HepG2 (cell line): ENCODE measurements around the gene CTNNBL1. TPM values are rescaled to one million over a fixed set of nuclear protein-coding genes. Genes with fewer than 3 reads are reported as not detected.

Experiments used
- ATAC-seq: fragments of 200-7000 bp; cut with Tn5 transposase; 3 replicates; pipeline ENCODE4 v1.9.1; 2020; ENCODE audit warnings: mild to moderate bottlenecking, moderate library complexity
- BruUV-seq: library from RNA; stranded (reverse); fragments of 400-500 nt; replicated peaks from 2 replicates; lab custom pipeline; 2021; lab: Mats Ljungman, UMichigan
- CTCF ChIA-PET: fragments of 300-600 bp; formaldehyde crosslinking; extraction: SDS; loops from one replicate; lab custom pipeline; 2021; ENCODE audit warnings: low total read pairs, inconsistent platforms, low intra/inter-chr PET ratio; lab: Yijun Ruan, JAX
- POLR2A ChIA-PET: fragments of 350-600 bp; sonication (Branson Sonifier 250); formaldehyde crosslinking; loops from one replicate; lab custom pipeline; 2020; ENCODE audit warnings: antibody characterized with exemption, inconsistent platforms; lab: Yijun Ruan, JAX
- DNase-seq: peaks from one replicate; pipeline ENCODE4 v3.0.0-alpha.2; 2015; ENCODE audit warnings: low spot score
- FAIRE-seq: peaks from 3 replicates; lab custom pipeline; 2011; peaks lifted over from hg19 to GRCh38; lab: Jason Lieb, UNC
- H2AFZ ChIP-seq: one replicate; pipeline ENCODE4 v1.6.1; 2011; ENCODE audit warnings: low read length, inconsistent platforms
- H3K27ac ChIP-seq: fragments of 300-600 bp; 3 replicates; pipeline ENCODE4 v1.8.0; 2011; ENCODE audit warnings: mixed run types, mild to moderate bottlenecking, mixed read lengths, low read length, inconsistent platforms; ENCODE audit not compliant: insufficient read depth; ENCODE audit errors: extremely low read length
- H3K27me3 ChIP-seq, 2 experiments: fragments of 200-600 bp in 1 of 2; 2 replicates in 1 of 2; 3 replicates in 1 of 2; pipeline versions ENCODE4 v1.6.0 to v1.8.0; 2011; ENCODE audit warnings: low read length in 2 of 2, mild to moderate bottlenecking in 2 of 2, moderate library complexity in 2 of 2, inconsistent platforms in 1 of 2; ENCODE audit not compliant: insufficient read depth in 2 of 2, control insufficient read depth in 1 of 2
- H3K36me3 ChIP-seq, 2 experiments: fragments of 200-600 bp in 1 of 2; replicated peaks in 1 of 2; 2 replicates in 1 of 2; 3 replicates in 1 of 2; pipeline versions ENCODE4 v1.5.1 to v1.8.0; 2011; ENCODE audit warnings: low read length in 2 of 2, inconsistent platforms in 1 of 2; ENCODE audit not compliant: insufficient read depth in 2 of 2, control insufficient read depth in 1 of 2
- H3K4me1 ChIP-seq: 2 replicates; pipeline ENCODE4 v1.5.1; 2012; ENCODE audit warnings: low read length, inconsistent platforms; ENCODE audit not compliant: insufficient read depth
- H3K4me2 ChIP-seq: 2 replicates; pipeline ENCODE4 v1.6.0; 2011; ENCODE audit warnings: low read depth, low read length, inconsistent platforms
- H3K4me3 ChIP-seq, 3 experiments: fragments of 200-600 bp in 1 of 3; sonication (generic), shearing (Covaris generic) in 1 of 3; replicated peaks in 1 of 3; 2 replicates each; pipeline ENCODE4 v1.5.1; 2011 to 2016; ENCODE audit warnings: low read length in 3 of 3, inconsistent platforms in 2 of 3, low read depth in 2 of 3, mild to moderate bottlenecking in 2 of 3, control low read depth in 1 of 3, mixed read lengths in 1 of 3; ENCODE audit not compliant: insufficient read depth in 1 of 3
- H3K79me2 ChIP-seq: one replicate; pipeline ENCODE4 v1.6.1; 2011; ENCODE audit warnings: low read length, inconsistent platforms; ENCODE audit not compliant: insufficient read depth
- H3K9ac ChIP-seq: 2 replicates; pipeline ENCODE4 v1.6.0; 2011; ENCODE audit warnings: mild to moderate bottlenecking, low read depth, low read length, inconsistent platforms; ENCODE audit not compliant: insufficient read depth
- H3K9me3 ChIP-seq: 2 replicates; pipeline ENCODE4 v1.5.1; 2012; ENCODE audit warnings: mild to moderate bottlenecking, low read length
- H4K20me1 ChIP-seq: 2 replicates; pipeline ENCODE4 v1.6.0; 2011; ENCODE audit warnings: inconsistent platforms, mild to moderate bottlenecking, low read length, moderate library complexity; ENCODE audit not compliant: insufficient read depth
- ATF7 ChIP-seq, 2 experiments: fragments of 450-650 bp in 1 of 2; sonication (generic) in 1 of 2; formaldehyde crosslinking in 1 of 2; IDR thresholded peaks; 2 replicates each; pipeline versions ENCODE4 v1.4.0 to v1.6.1; 2016 to 2020; ENCODE audit warnings: antibody characterized with exemption in 1 of 2, mild to moderate bottlenecking in 1 of 2, missing genetic modification reagents in 1 of 2
- HBP1 ChIP-seq: IDR thresholded peaks from 2 replicates; pipeline ENCODE4 v1.6.1; 2016; ENCODE audit warnings: low read depth, control low read depth
- MEIS2 ChIP-seq: sonication (generic); formaldehyde crosslinking; IDR thresholded peaks from 2 replicates; pipeline ENCODE4 v1.9.0; 2021; ENCODE audit warnings: mild to moderate bottlenecking, missing genetic modification reagents
- TBL1XR1 ChIP-seq: fragments of 150-350 bp; IDR thresholded peaks from 2 replicates; pipeline ENCODE4 v1.6.1; 2014; ENCODE audit warnings: borderline replicate concordance, low read length; ENCODE audit not compliant: partially characterized antibody
- ZFP36 ChIP-seq: fragments of 150-350 bp; IDR thresholded peaks from 2 replicates; pipeline ENCODE4 v1.6.1; 2018; ENCODE audit warnings: borderline replicate concordance, low read length, low read depth; ENCODE audit not compliant: partially characterized antibody
- ZNF430 ChIP-seq: sonication (generic); formaldehyde crosslinking; IDR thresholded peaks from 2 replicates; pipeline ENCODE4 v1.9.0; 2021; ENCODE audit warnings: mild to moderate bottlenecking, missing genetic modification reagents
- ZNF557 ChIP-seq: sonication (generic); formaldehyde crosslinking; IDR thresholded peaks from 2 replicates; pipeline ENCODE4 v1.4.0; 2020; ENCODE audit warnings: missing genetic modification reagents
- ZNF781 ChIP-seq: sonication (generic); formaldehyde crosslinking; IDR thresholded peaks from 2 replicates; pipeline ENCODE4 v1.5.1; 2020; ENCODE audit warnings: borderline replicate concordance, mild to moderate bottlenecking, missing genetic modification reagents; ENCODE audit errors: not compliant biosample characterization
- WGBS: methylation state at CpG from one replicate; pipeline ENCODE4 v1.1.6; 2017; ENCODE audit warnings: low lambda C conversion rate; 5-methylcytosine and 5-hydroxymethylcytosine counted together
- in situ Hi-C: cut with HindIII; loops from 2 replicates; pipeline ENCODE4 v1.10.0; 2017; ENCODE audit warnings: low pct_unique_long_range_greater_than_20kb; ENCODE audit not compliant: extremely low pct_ligation_motif_present
- intact Hi-C: fragments of 100-400 bp; cut with micrococcal nuclease; formaldehyde crosslinking; loops from one replicate; pipeline ENCODE4 v1.10.0; 2022; ENCODE audit not compliant: unreplicated experiment
- polyA plus RNA-seq, 8 experiments: library from polyadenylated mRNA; depleted of rRNA in 3 of 8; stranded (reverse) in 7 of 8; unstranded in 1 of 8; fragments of >200 nt; fragmentation: Illumina TruSeq in 4 of 8; extraction: Trizol in 4 of 8; gene quantifications; 2 replicates each; pipeline versions ENCODE4 v1.2.1 to v1.2.3, GENCODE V29; 2011 to 2016; ENCODE audit warnings: low read depth in 4 of 8, missing spikeins in 1 of 8, mixed read lengths in 1 of 8; ENCODE audit not compliant: insufficient read depth in 1 of 8
- total RNA-seq, 5 experiments: library from RNA; depleted of rRNA; stranded (reverse); fragments of >200 nt; fragmentation: Illumina TruSeq; extraction: Trizol; gene quantifications; 2 replicates each; pipeline ENCODE4 v1.2.3, GENCODE V29; 2016; ENCODE audit warnings: low read depth in 1 of 5
- TF ChIP-seq, protein P1 (sequence below): sonication (generic); formaldehyde crosslinking; IDR thresholded peaks from 2 replicates; pipeline ENCODE4 v1.4.0; 2020; ENCODE audit warnings: missing genetic modification reagents
- TF ChIP-seq, protein P2 (sequence below): sonication (generic); formaldehyde crosslinking; conservative IDR thresholded peaks from 2 replicates; pipeline ENCODE4 v1.4.0; 2020; ENCODE audit warnings: missing genetic modification reagents

Gene CTNNBL1
- total and polyA plus RNA-seq, 2 of the 13 experiments (the other 11 are each of a cell fraction or from before 2014, with no cell fraction given) = 49.3 to 94.6 TPM

DNA sequence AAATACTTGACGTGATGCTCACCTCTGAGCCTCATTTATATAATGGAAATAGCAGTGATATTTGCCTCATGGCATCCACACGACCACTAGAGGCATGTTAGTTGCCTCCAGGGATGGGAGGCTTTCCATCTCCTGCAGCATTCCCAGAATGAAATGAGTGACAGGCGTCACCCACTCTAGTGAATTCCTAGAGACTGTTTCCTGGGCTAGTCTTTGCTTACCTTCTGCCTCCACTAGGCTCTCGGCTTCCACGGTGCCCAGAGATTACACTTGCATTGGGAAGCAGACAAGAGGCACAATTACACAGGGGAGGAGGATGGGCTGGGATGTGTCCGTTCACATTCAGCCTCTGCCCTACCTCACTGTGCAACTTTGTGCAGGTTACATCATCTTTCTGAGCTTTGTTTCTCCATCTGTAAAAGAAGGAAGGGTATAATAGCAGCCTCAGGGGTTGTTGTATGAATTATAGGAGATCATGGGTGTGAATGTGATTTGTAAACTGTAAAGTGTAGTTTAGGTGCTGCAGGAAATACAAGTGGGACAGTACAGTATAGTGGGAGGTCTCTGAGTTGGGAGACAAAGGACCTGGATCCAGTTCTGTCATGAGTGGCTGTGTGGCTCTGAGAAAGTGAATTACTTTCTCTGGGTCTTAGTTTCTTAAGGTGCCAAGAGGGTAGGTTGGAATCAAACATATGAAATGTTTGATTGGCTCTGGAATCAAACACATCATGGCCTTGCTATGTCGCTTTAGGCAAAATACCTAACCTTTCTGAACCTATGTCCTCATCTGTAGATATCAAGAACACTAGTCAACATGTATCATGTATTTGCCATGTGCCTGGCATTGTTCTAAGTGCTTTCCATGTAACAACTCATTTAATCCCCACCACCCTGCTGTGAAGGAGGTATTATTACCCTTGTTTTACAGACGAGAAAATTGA is 205.5 kb downstream of the CTNNBL1 start:
- Histone ChIP-seq H3K9ac (no peak overlapping the region), H3K4me3 (no peak overlapping the region), H3K27me3 (peaks cover 9 to 41% of the 10 kb centered on the region in 2 experiments; a peak in 4 of 5 replicates), H3K4me1 (peaks cover 17% of the 10 kb centered on the region; the same call in 1 of the 2 replicates), H3K36me3 (no peaks in the 10 kb centered on the region), H2AFZ (no peak overlapping the region), H3K27ac (no peak overlapping the region), H3K79me2 (no peaks in the 10 kb centered on the region), H4K20me1 (peaks cover 3% of the 10 kb centered on the region; the same call in 1 of the 2 replicates), H3K4me2 (no peak overlapping the region), H3K9me3 (no peaks in the 10 kb centered on the region)
- ChIA-PET CTCF (no interaction called here), POLR2A (no interaction called here)
- in situ Hi-C loops (loop anchor here (5.0 to 10.0 kb wide), 3 partner anchors 93 to 332 kb away; no protein-coding TSS in a partner anchor), intact Hi-C loops (loop anchor here (10.0 kb wide), 1 partner anchor 335 kb away; no protein-coding TSS in a partner anchor)
- ATAC-seq (no peak), FAIRE-seq (no peak), DNase-seq (no peak)
- 13% methylated on average over 8 of the region's 8 CpGs for WGBS
- no TSS peak for BruUV-seq
- peak; percentile 52 for TF ChIP-seq ATF7 (IDR thresholded peaks at IDR 0.05)
- no peak for TF ChIP-seq ATF7 (CRISPR knock-in tag; IDR thresholded peaks at IDR 0.05)
- no peak for TF ChIP-seq HBP1 (CRISPR knock-in tag)

DNA sequence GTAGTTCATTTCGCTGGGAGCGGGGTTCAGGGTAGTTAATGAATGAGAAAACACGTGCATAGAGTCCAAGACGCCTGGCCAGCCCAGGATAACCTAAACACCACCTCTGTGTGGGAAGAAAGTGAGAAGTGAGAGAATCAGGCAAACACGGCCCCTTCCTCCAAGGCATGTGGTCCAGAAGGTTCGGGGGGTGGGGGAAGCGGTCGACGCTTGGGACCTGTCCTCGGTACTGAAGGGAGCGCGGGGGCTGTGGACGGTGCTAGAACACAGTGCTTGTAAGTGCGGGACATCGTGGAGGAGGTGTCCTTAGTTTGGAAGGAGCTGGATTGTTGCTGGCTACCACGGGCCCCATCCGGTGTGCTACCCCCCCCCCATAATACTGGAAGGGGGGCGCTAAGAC is 207.4 kb downstream of the CTNNBL1 start:
- H3K9me3 ChIP-seq = no peaks in the 10 kb centered on the region
- WGBS = 28% methylated on average over 18 of the region's 18 CpGs
- BruUV-seq = no TSS peak
- no peak overlapping the region for H3K9ac ChIP-seq
- H3K27ac ChIP-seq = no peak overlapping the region
- H3K36me3 ChIP-seq = no peaks in the 10 kb centered on the region
- no peaks in the 10 kb centered on the region for H3K79me2 ChIP-seq
- no peak overlapping the region for H2AFZ ChIP-seq
- ATAC-seq (no peak), FAIRE-seq (no peak), DNase-seq (no peak)
- no peak overlapping the region for H3K4me3 ChIP-seq
- in situ Hi-C loops (loop anchor here (5.0 kb wide), 1 partner anchor 91 kb away; no protein-coding TSS in a partner anchor), intact Hi-C loops (no loop called here)
- ChIA-PET CTCF (no interaction called here), POLR2A (no interaction called here)
- no peak overlapping the region for H3K4me2 ChIP-seq
- H3K27me3 ChIP-seq = peaks cover 13 to 55% of the 10 kb centered on the region in 2 experiments; a peak in 4 of 5 replicates
- peaks cover 4% of the 10 kb centered on the region; the same call in 1 of the 2 replicates for H4K20me1 ChIP-seq
- H3K4me1 ChIP-seq = peaks cover 17% of the 10 kb centered on the region; the same call in 1 of the 2 replicates
- 0 out of 2 replicates have a peak, but pooled peaks have one; percentile 10 for TF ChIP-seq ZNF430
- TF ChIP-seq MEIS2 (CRISPR knock-in tag) = 0 out of 2 replicates have a peak, but pooled peaks have one; percentile 25
- no peak for TF ChIP-seq TBL1XR1
- TF ChIP-seq, protein P1, sequence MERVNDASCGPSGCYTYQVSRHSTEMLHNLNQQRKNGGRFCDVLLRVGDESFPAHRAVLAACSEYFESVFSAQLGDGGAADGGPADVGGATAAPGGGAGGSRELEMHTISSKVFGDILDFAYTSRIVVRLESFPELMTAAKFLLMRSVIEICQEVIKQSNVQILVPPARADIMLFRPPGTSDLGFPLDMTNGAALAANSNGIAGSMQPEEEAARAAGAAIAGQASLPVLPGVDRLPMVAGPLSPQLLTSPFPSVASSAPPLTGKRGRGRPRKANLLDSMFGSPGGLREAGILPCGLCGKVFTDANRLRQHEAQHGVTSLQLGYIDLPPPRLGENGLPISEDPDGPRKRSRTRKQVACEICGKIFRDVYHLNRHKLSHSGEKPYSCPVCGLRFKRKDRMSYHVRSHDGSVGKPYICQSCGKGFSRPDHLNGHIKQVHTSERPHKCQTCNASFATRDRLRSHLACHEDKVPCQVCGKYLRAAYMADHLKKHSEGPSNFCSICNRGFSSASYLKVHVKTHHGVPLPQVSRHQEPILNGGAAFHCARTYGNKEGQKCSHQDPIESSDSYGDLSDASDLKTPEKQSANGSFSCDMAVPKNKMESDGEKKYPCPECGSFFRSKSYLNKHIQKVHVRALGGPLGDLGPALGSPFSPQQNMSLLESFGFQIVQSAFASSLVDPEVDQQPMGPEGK (CRISPR knock-in tag) = peak; percentile 15; the same call in 1 of the 2 replicates
- 0 out of 2 replicates have a peak, but pooled peaks have one; percentile 26 for TF ChIP-seq ZNF557 (CRISPR knock-in tag)
- TF ChIP-seq ZNF781 (CRISPR knock-in tag) = peak; percentile 44
- TF ChIP-seq ZFP36 = no peak
- TF ChIP-seq, protein P2, sequence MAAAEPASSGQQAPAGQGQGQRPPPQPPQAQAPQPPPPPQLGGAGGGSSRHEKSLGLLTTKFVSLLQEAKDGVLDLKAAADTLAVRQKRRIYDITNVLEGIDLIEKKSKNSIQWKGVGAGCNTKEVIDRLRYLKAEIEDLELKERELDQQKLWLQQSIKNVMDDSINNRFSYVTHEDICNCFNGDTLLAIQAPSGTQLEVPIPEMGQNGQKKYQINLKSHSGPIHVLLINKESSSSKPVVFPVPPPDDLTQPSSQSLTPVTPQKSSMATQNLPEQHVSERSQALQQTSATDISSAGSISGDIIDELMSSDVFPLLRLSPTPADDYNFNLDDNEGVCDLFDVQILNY (CRISPR knock-in tag) = 0 out of 2 replicates have a peak, but pooled peaks have one; percentile 36
